ENCODE results near the gene CALHM2. TPM values are rescaled to one million over a fixed set of nuclear protein-coding genes. Genes with fewer than 3 reads are reported as not detected.

Gene CALHM2
- total and polyA plus RNA-seq, 2 of the 4 experiments (the other 2 are of a cell fraction), result 2.5 to 7.9 TPM

DNA sequence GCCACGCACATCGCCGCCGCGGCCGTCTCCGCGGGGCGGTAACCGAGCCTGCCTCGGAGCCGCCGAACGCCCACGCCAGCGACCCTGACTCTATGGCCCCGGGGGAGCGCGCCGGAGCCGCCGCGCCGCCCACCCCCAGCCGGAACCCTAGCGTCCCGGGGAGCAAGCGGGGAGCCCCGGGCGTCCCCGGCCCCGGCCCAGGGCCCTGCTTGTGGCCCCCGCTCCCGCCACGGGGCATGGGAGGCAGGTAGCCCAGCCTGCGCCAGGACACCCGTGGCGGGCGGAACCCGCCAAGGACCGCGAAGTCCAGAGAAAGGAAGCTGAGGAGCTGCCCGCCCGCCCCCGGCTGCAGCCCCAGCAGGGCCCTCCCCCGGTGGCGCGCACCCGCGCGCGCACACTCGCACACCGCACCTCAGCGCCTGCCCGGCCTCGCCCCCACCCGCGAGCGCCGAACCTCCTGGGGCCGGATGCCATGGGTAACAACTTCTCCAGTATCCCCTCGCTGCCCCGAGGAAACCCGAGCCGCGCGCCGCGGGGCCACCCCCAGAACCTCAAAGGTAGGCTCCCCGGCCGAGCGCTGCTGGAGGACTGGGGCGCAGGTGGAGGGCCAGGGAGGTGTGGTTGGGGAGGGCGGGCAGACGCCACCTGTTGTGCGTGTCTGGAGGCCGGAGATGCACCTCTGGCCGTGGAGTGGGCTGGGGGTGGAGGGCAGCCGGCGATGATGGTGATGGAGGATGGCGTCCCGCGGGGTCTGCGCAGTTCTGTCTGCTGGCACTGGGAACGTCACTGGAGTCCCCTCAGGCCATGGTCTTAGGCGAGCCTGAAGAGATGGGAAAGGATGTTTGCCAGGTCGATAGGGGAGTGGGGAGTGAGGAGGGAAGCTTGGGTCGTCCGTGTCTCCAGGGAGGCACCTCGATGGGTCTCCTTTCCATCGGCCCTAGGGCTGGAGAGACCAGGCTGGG is 42.0 kb upstream of the CALHM2 start (continued):
- TF ChIP-seq, protein P1, sequence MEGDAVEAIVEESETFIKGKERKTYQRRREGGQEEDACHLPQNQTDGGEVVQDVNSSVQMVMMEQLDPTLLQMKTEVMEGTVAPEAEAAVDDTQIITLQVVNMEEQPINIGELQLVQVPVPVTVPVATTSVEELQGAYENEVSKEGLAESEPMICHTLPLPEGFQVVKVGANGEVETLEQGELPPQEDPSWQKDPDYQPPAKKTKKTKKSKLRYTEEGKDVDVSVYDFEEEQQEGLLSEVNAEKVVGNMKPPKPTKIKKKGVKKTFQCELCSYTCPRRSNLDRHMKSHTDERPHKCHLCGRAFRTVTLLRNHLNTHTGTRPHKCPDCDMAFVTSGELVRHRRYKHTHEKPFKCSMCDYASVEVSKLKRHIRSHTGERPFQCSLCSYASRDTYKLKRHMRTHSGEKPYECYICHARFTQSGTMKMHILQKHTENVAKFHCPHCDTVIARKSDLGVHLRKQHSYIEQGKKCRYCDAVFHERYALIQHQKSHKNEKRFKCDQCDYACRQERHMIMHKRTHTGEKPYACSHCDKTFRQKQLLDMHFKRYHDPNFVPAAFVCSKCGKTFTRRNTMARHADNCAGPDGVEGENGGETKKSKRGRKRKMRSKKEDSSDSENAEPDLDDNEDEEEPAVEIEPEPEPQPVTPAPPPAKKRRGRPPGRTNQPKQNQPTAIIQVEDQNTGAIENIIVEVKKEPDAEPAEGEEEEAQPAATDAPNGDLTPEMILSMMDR (conservative IDR thresholded peaks at IDR 0.05; ENCODE audit: low read depth, low read length), result no peak
